OCI-LY3 (cell line): Measurements from ENCODE around the gene AKAP5.

Experiments
- EZH2phosphoT487 ChIP-seq: fragments of 200-600 bp; shearing (Covaris generic); IDR thresholded peaks from 2 replicates; pipeline ENCODE4 v1.6.1; 2018; ENCODE audit warnings: antibody characterized with exemption, mixed run types, low read depth
- TF ChIP-seq, protein P1 (sequence below): fragments of 200-600, 300-600 bp; sonication (generic); IDR thresholded peaks from 2 replicates; pipeline ENCODE4 v1.5.1; 2014; ENCODE audit warnings: antibody characterized with exemption, low read length, low read depth

DNA sequence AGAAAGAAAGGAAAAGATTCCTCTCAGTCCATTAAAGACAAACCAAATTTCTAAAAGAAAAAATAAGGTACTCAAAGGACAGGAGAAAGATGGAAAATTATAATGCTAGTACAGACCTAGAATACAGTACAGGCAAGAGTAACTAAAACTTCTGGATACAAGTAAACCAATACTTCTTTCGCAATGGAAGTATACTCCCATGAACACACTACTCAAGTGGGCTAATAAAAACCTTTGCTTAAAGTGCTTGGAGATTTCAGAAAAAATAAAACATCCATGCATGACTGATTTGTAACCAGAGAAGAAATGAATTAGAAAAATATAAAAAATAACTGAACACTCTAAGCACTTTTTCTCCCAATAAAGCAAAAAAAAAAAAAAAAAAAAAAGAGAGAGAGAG is 34.8 kb downstream of the AKAP5 start:
- TF ChIP-seq, protein P1, sequence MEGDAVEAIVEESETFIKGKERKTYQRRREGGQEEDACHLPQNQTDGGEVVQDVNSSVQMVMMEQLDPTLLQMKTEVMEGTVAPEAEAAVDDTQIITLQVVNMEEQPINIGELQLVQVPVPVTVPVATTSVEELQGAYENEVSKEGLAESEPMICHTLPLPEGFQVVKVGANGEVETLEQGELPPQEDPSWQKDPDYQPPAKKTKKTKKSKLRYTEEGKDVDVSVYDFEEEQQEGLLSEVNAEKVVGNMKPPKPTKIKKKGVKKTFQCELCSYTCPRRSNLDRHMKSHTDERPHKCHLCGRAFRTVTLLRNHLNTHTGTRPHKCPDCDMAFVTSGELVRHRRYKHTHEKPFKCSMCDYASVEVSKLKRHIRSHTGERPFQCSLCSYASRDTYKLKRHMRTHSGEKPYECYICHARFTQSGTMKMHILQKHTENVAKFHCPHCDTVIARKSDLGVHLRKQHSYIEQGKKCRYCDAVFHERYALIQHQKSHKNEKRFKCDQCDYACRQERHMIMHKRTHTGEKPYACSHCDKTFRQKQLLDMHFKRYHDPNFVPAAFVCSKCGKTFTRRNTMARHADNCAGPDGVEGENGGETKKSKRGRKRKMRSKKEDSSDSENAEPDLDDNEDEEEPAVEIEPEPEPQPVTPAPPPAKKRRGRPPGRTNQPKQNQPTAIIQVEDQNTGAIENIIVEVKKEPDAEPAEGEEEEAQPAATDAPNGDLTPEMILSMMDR: no peak
- TF ChIP-seq EZH2phosphoT487: no peak
